ENCODE results near the gene PDE4A. TPM values are rescaled to one million over a fixed set of nuclear protein-coding genes. Genes with fewer than 3 reads are reported as not detected.

PDE4A gene
- total and polyA plus RNA-seq, 9 donors: 0.71 to 4.8 (median 2.6) TPM

GRCh38 chr19:10399878-10400277, 20.5 kb upstream of the PDE4A start:
- intact Hi-C loops (cut with DNase I): loop anchor here in 1 of 4 donors (10.0 kb wide), 2 partner anchors 165 to 465 kb away; partner anchors contain the start of genes CDKN2D, KRI1 and OLFM2
- no peak for TF ChIP-seq POLR2A (IDR thresholded peaks at IDR 0.05)
- TF ChIP-seq EP300 (IDR thresholded peaks at IDR 0.05): no peak
- 80 to 84% (median 81%) methylated on average over 8 of the region's 8 CpGs for WGBS, 3 donors
- H3K36me3 ChIP-seq: no peaks in the 10 kb centered on the region
- no peak for DNase-seq
- no peaks in the 10 kb centered on the region for H3K27me3 ChIP-seq
- no peak overlapping the region for H3K27ac ChIP-seq
- H3K9me3 ChIP-seq: no peaks in the 10 kb centered on the region
- H3K4me3 ChIP-seq: no peak overlapping the region
- H3K4me1 ChIP-seq (ENCODE audit: insufficient read depth): peaks cover 14% of the 10 kb centered on the region

- Histone ChIP-seq H3K9me3 (no peaks in the 10 kb centered on the region), H3K4me1 (ENCODE audit: insufficient read depth) (peaks cover 14% of the 10 kb centered on the region), H3K36me3 (no peaks in the 10 kb centered on the region), H3K4me3 (peak overlapping the region; percentile 86), H3K27ac (peak overlapping the region in 1 of 2 donors; percentile 71), H3K27me3 (no peaks in the 10 kb centered on the region)
- intact Hi-C loops (cut with DNase I): loop anchor here in 1 of 4 donors (10.0 kb wide), 1 partner anchor 162 kb away; the partner anchor contains the start of genes CDKN2D and KRI1
- TF ChIP-seq CTCF (IDR thresholded peaks at IDR 0.05) (no peak), POLR2A (IDR thresholded peaks at IDR 0.05) (no peak), EP300 (IDR thresholded peaks at IDR 0.05) (no peak)
- WGBS, 3 donors: 1% methylated on average over 15 of the region's 15 CpGs
- no peak for DNase-seq
Measured at GRCh38 chr19:10402441-10403038, 17.8 kb upstream of the PDE4A start.

GRCh38 chr19:10403137-10404021, 17.0 kb upstream of the PDE4A start, which contains the start of gene CDC37:
Gene CDC37, minus strand, starts transcription at chr19:10403542. Its CDS starts 63 bp downstream, at chr19:10403479.
- Histone ChIP-seq H3K4me3 (peak within 1 kb of the TSS; percentile 86), H3K36me3 (no peaks in the 10 kb centered on the region), H3K4me1 (ENCODE audit: insufficient read depth) (peaks cover 14% of the 10 kb centered on the region), H3K27me3 (no peaks in the 10 kb centered on the region), H3K27ac (peak within 1 kb of the TSS; percentile 46 to 71), H3K9me3 (no peaks in the 10 kb centered on the region)
- TF ChIP-seq EP300 (IDR thresholded peaks at IDR 0.05) (peak; percentile 47), POLR2A (IDR thresholded peaks at IDR 0.05) (peak; percentile 73), CTCF (IDR thresholded peaks at IDR 0.05) (no peak)
- WGBS, 3 donors: 1% methylated on average over 59 to 69 of the region's 69 CpGs
- intact Hi-C loops (cut with DNase I): loop anchor here in 1 of 4 donors (10.0 kb wide), 1 partner anchor 161 kb away; the partner anchor contains the start of genes CDKN2D and KRI1
- peak; percentile 94 to 98 (median 97) for DNase-seq

- H3K4me3 ChIP-seq: peak overlapping the region; percentile 86
- no peaks in the 10 kb centered on the region for H3K36me3 ChIP-seq
- H3K27ac ChIP-seq: no peak overlapping the region
- TF ChIP-seq POLR2A (IDR thresholded peaks at IDR 0.05) (no peak), CTCF (IDR thresholded peaks at IDR 0.05) (no peak), EP300 (IDR thresholded peaks at IDR 0.05) (no peak)
- peaks cover 14% of the 10 kb centered on the region for H3K4me1 ChIP-seq (ENCODE audit: insufficient read depth)
- no peaks in the 10 kb centered on the region for H3K9me3 ChIP-seq
- no peak for DNase-seq
- intact Hi-C loops (cut with DNase I): loop anchor here in 1 of 4 donors (10.0 kb wide), 1 partner anchor 160 kb away; the partner anchor contains the start of genes CDKN2D and KRI1
- WGBS, 3 donors: 5 to 8% (median 7%) methylated on average over 29 to 43 of the region's 43 CpGs
- no peaks in the 10 kb centered on the region for H3K27me3 ChIP-seq
Measured at GRCh38 chr19:10404888-10405820, 15.2 kb upstream of the PDE4A start.

Data from ovary (tissue), 9 donors.